Measurements from ENCODE around the gene PSMA6.

The PSMA6 gene

DNA sequence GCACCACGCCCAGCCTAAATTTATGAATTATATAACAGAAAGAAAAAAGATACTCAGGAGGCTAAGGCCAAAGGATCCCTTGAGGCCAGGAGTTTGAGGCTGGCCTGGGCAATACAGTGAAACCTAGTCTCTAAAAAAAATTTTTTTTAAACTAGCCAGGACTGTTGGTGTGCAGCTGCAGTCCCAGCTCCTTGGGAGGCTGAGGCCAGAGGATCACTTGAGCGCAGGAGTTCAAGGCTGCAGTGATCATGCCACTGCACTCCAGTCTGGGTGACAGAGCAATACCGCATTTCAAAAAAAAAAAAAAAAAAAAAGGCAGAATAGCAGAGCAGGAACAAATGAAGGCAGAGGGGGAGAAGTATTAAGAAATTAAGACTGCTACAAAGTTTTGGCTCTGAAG lies 2.6 kb upstream of the PSMA6 start:
- TF ChIP-seq, protein P1, sequence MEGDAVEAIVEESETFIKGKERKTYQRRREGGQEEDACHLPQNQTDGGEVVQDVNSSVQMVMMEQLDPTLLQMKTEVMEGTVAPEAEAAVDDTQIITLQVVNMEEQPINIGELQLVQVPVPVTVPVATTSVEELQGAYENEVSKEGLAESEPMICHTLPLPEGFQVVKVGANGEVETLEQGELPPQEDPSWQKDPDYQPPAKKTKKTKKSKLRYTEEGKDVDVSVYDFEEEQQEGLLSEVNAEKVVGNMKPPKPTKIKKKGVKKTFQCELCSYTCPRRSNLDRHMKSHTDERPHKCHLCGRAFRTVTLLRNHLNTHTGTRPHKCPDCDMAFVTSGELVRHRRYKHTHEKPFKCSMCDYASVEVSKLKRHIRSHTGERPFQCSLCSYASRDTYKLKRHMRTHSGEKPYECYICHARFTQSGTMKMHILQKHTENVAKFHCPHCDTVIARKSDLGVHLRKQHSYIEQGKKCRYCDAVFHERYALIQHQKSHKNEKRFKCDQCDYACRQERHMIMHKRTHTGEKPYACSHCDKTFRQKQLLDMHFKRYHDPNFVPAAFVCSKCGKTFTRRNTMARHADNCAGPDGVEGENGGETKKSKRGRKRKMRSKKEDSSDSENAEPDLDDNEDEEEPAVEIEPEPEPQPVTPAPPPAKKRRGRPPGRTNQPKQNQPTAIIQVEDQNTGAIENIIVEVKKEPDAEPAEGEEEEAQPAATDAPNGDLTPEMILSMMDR (IDR thresholded peaks at IDR 0.05; ENCODE audit: low read length, missing control alignments) = no peak
- no peak overlapping the region for H3K4me3 ChIP-seq (replicated peaks; ENCODE audit: low read depth, low read length)
- DNase-seq (ENCODE audit: low read depth) = no peak

DNA sequence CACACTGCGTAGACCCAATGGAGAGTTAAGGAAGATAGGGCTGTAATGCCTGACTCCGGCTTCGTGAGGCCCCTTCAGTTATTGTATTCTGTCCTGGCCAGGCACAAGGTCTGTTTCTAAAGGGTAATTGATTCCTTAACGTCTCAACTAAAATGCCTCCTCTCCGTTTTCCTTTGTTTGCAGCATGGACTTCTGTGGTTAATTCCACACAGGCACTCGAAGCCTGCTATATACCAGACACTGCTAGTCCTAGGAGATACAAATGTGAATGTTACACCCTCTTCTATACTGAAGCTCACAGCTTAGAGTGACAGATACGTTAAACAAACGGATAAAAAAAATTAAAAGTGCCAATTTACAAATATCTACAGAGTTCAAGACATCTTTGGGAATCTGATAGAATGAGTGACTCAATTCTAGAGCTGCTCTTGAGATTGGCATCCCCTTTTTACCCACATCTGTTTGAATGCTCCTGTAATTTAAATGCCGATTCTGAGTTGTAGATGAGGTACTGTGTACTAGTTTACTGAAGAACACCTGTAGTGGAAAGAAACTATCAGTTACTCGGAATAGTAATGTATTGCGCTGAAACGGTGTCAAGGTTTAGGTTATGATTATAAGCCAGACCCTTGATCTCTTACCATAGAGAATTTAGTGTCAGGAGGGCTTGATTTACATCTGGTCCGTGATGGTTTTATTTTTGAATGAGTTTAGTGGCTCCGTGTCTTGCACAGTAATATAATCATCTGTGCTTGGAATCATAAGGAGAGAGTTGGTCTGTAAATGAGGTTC lies 784 bp downstream of the PSMA6 start:
- TF ChIP-seq, protein P1 (IDR thresholded peaks at IDR 0.05; ENCODE audit: low read length, missing control alignments) = no peak
- no peak for DNase-seq (ENCODE audit: low read depth)
- H3K4me3 ChIP-seq (replicated peaks; ENCODE audit: low read depth, low read length) = peak overlapping the region; percentile 95

DNA sequence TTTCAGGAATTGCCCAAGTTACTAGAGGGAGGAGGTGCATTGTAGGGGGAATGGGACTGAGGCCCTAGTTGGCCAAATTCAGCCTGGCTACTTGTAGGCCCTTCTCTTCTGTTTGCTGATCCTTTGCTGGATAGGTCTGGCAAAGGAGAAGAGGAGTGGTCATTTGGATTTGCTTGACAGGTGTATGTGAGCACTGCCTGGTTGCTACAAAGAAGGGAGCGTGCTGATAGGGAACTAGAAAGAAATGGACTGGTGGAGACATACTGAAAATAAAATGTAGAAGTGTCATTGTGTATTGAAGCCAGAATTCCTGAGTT lies 3.6 kb downstream of the PSMA6 start:
- TF ChIP-seq, protein P1 (IDR thresholded peaks at IDR 0.05; ENCODE audit: low read length, missing control alignments) = no peak

DNA sequence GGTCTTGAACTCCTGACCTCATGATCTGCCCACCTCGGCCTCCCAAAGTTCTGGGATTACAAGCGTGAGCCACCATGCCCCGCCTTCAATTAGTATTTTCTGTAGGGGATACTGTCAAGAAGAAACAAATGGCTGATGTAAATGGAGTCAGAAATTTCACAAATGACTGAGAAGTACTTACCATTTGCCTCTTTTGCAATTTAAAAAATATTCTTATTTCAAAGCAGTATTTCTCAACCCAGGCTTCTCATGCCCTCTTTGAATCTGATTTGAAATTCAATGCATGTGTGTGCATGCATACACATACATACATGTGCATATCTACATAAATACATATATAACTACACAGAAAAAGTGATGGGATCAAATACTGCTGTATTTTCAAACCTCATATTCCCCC lies 4.4 kb downstream of the PSMA6 start:
- TF ChIP-seq, protein P1 (IDR thresholded peaks at IDR 0.05; ENCODE audit: low read length, missing control alignments) = no peak
- no peak overlapping the region for H3K4me3 ChIP-seq (replicated peaks; ENCODE audit: low read depth, low read length)
- no peak for DNase-seq (ENCODE audit: low read depth)

More for the DNA sequence above, 3.6 kb downstream of the PSMA6 start:
- H3K4me3 ChIP-seq (replicated peaks; ENCODE audit: low read depth, low read length) = no peak overlapping the region
- DNase-seq (ENCODE audit: low read depth) = no peak

DNA sequence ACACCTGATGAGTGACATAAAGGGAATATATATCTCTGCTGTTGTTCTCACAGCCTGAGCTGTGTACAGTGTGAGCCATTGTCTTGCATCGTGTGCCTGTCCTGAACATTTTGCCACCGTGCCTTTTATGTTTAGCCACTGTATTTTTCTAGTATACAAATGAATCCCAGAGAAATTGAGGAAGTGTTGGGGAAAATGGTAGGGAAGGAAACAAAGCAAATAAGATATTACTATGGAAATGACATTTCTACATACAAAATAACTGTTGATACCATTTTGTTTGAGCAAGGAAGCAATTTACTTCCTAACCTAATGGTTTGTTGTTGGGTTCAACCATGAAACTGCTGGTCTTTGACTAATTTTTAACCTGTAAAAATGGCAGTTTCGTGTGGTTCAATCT lies 5.5 kb downstream of the PSMA6 start:
- no peak for DNase-seq (ENCODE audit: low read depth)
- TF ChIP-seq, protein P1 (IDR thresholded peaks at IDR 0.05; ENCODE audit: low read length, missing control alignments) = no peak
- no peak overlapping the region for H3K4me3 ChIP-seq (replicated peaks; ENCODE audit: low read depth, low read length)

DNA sequence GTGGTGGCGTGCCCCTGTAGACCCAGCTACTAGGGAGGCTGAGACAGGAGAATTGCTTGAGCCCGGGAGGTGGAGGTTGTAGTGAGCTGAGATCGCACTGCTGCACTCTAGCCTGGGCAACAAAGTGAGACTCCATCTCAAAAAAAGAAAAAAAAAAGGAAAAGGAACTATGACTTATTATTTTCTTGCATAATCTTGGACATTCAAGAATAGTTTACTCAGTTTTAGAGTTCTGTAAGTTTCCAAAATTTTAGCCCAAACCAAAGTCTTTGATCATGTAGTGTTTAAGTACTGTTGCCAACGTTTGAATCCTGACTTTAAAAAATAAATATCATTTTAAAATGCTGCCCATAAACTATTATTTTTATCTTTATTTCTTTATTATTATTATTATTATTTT lies 6.2 kb downstream of the PSMA6 start:
- TF ChIP-seq, protein P1 (IDR thresholded peaks at IDR 0.05; ENCODE audit: low read length, missing control alignments) = no peak
- DNase-seq (ENCODE audit: low read depth) = no peak
- H3K4me3 ChIP-seq (replicated peaks; ENCODE audit: low read depth, low read length) = no peak overlapping the region

DNA sequence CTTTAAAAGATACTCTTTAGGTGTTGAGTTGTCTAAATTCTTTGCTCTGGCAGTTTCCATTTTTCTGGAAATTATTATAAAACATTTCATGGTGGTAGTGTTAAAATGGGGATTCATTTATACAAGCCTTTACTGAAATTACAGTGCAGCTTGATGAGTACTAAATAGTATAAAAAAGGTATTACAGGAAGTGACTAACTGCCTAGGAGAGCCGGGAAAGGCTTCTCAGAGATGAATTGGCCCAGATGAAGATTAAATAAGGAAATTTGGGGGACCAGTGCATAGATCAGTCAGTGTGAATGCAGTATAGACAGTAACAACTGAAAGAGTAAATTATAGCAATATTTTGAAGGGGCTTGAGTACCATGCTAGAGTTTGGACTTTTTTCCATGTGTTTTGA lies 7.5 kb downstream of the PSMA6 start:
- no peak overlapping the region for H3K4me3 ChIP-seq (replicated peaks; ENCODE audit: low read depth, low read length)
- DNase-seq (ENCODE audit: low read depth) = no peak
- TF ChIP-seq, protein P1 (IDR thresholded peaks at IDR 0.05; ENCODE audit: low read length, missing control alignments) = no peak

Data from fibroblast of pulmonary artery (primary cell).